GM23248 (cell line): Measurements from ENCODE around the gene CCL7.

Experiments used
- EZH2 ChIP-seq: fragments of 200-600 bp; sonication (generic); IDR thresholded peaks from 2 replicates; pipeline ENCODE4 v1.6.1; 2018; ENCODE audit warnings: antibody characterized with exemption, mild to moderate bottlenecking; ENCODE audit not compliant: insufficient read depth, poor library complexity, severe bottlenecking
- EZH2phosphoT487 ChIP-seq: fragments of 200-600 bp; sonication (generic); IDR thresholded peaks from 2 replicates; pipeline ENCODE4 v1.6.1; 2018; ENCODE audit warnings: antibody characterized with exemption, moderate library complexity, mild to moderate bottlenecking, low read depth; ENCODE audit not compliant: insufficient read depth

DNA sequence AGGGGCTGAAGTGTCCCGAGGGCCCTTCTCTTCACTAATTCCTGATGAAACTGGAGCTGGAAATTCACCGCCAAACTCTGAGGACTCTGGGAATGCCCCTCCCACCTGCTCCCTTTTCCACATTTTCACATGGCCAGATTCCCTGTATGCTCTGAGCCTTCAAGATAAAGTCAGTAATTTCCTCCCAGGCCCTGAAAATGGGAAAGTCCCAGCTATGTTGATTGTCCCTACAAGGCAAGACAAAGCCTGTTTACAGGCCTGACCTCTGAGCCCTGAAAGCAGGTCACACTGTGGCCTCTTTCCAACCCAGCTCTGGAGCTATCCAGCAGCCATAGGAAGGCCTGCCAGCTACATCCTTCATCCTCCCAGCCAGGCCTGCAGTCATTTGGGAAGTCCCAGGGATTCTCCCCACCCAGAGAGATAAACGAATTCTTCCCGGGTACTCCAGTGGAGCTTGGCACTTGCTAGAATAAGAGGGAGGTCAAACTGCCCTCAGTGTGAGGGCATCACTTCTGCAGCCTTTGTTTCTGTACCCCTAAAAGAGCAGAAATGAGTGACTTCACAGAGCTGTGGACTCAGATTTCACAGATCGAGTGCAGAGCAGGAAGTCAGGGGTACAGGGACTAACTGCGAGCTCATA lies 34.5 kb upstream of the CCL7 start:
- no peak for TF ChIP-seq EZH2phosphoT487
- TF ChIP-seq EZH2 = no peak
